ENCODE results near the gene ERAS.

GRCh38 chrX:48816014-48816810 is 10.1 kb upstream of the ERAS start:
- no peak for TF ChIP-seq CTCF (IDR thresholded peaks at IDR 0.05; ENCODE audit: low read depth, low read length, missing input control)
- no peak for TF ChIP-seq TAF1 (conservative IDR thresholded peaks at IDR 0.05)
- TF ChIP-seq, protein P1, sequence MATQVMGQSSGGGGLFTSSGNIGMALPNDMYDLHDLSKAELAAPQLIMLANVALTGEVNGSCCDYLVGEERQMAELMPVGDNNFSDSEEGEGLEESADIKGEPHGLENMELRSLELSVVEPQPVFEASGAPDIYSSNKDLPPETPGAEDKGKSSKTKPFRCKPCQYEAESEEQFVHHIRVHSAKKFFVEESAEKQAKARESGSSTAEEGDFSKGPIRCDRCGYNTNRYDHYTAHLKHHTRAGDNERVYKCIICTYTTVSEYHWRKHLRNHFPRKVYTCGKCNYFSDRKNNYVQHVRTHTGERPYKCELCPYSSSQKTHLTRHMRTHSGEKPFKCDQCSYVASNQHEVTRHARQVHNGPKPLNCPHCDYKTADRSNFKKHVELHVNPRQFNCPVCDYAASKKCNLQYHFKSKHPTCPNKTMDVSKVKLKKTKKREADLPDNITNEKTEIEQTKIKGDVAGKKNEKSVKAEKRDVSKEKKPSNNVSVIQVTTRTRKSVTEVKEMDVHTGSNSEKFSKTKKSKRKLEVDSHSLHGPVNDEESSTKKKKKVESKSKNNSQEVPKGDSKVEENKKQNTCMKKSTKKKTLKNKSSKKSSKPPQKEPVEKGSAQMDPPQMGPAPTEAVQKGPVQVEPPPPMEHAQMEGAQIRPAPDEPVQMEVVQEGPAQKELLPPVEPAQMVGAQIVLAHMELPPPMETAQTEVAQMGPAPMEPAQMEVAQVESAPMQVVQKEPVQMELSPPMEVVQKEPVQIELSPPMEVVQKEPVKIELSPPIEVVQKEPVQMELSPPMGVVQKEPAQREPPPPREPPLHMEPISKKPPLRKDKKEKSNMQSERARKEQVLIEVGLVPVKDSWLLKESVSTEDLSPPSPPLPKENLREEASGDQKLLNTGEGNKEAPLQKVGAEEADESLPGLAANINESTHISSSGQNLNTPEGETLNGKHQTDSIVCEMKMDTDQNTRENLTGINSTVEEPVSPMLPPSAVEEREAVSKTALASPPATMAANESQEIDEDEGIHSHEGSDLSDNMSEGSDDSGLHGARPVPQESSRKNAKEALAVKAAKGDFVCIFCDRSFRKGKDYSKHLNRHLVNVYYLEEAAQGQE (IDR thresholded peaks at IDR 0.05), result no peak
- no peak for TF ChIP-seq SP1 (IDR thresholded peaks at IDR 0.05)
- TF ChIP-seq MAX (IDR thresholded peaks at IDR 0.05), result no peak
- no peak for TF ChIP-seq ATF3 (IDR thresholded peaks at IDR 0.05)
- no peak for TF ChIP-seq ZBTB33 (IDR thresholded peaks at IDR 0.05)
- TF ChIP-seq FOXA1 (IDR thresholded peaks at IDR 0.05), result no peak
- TF ChIP-seq HNF4A (conservative IDR thresholded peaks at IDR 0.05), result no peak
- no peak for TF ChIP-seq JUND (IDR thresholded peaks at IDR 0.05)
- no peak for TF ChIP-seq RXRA (IDR thresholded peaks at IDR 0.05)
- TF ChIP-seq GABPA (IDR thresholded peaks at IDR 0.05 in 1 of 2, conservative IDR thresholded peaks at IDR 0.05 in 1 of 2), result no peak
- TF ChIP-seq YY1 (IDR thresholded peaks at IDR 0.05), result no peak
- TF ChIP-seq NR2F2 (IDR thresholded peaks at IDR 0.05), result no peak

Data from liver (tissue), 3 donors.